ENCODE measurements around the gene SRP72.
"Not testable (repeated sequence)": the region's sequence is repeated elsewhere in the genome, so short reads cannot be mapped to it uniquely, and the experiment has no call there.

SRP72 gene

GRCh38 chr4:56467284-56468096 lies at the start of gene SRP72:
Gene SRP72, plus strand, starts transcription at chr4:56467617. Its CDS starts 19 bp downstream, at chr4:56467636.
- peak within 1 kb of the TSS; percentile 98 for H3K4me3 ChIP-seq (ENCODE audit: low read depth, low read length)

- H3K4me3 ChIP-seq (ENCODE audit: low read depth, low read length) = no peak overlapping the region
Measured at GRCh38 chr4:56424176-56424575, 43.2 kb upstream of the SRP72 start.

- no peak overlapping the region for H3K4me3 ChIP-seq (ENCODE audit: low read depth, low read length)
Measured at GRCh38 chr4:56424697-56425514, 42.5 kb upstream of the SRP72 start.

- no peak overlapping the region for H3K4me3 ChIP-seq (ENCODE audit: low read depth, low read length)
Measured at GRCh38 chr4:56425518-56425917, 41.9 kb upstream of the SRP72 start.

GRCh38 chr4:56426273-56426672 lies 41.1 kb upstream of the SRP72 start:
- H3K4me3 ChIP-seq (ENCODE audit: low read depth, low read length) = no peak overlapping the region

GRCh38 chr4:56427179-56427578 lies 40.2 kb upstream of the SRP72 start:
- H3K4me3 ChIP-seq (ENCODE audit: low read depth, low read length) = no peak overlapping the region

GRCh38 chr4:56430203-56430602 lies 37.2 kb upstream of the SRP72 start:
- no peak overlapping the region for H3K4me3 ChIP-seq (ENCODE audit: low read depth, low read length)

- H3K4me3 ChIP-seq (ENCODE audit: low read depth, low read length) = no peak overlapping the region
Measured at GRCh38 chr4:56433280-56433679, 34.1 kb upstream of the SRP72 start.

- peak overlapping the region; percentile 74 for H3K4me3 ChIP-seq (ENCODE audit: low read depth, low read length)
Measured at GRCh38 chr4:56434599-56435139, 32.7 kb upstream of the SRP72 start.

- H3K4me3 ChIP-seq (ENCODE audit: low read depth, low read length) = peak within 1 kb of the TSS; percentile 96
Measured at GRCh38 chr4:56435140-56435926, 32.1 kb upstream of the SRP72 start, which contains the start of gene PPAT. Gene PPAT, minus strand, starts transcription at chr4:56435615. Its CDS starts 138 bp downstream, at chr4:56435477.

- H3K4me3 ChIP-seq (ENCODE audit: low read depth, low read length) = no peak overlapping the region
Measured at GRCh38 chr4:56438766-56439165, 28.7 kb upstream of the SRP72 start.

GRCh38 chr4:56440983-56441382 lies 26.4 kb upstream of the SRP72 start:
- H3K4me3 ChIP-seq (ENCODE audit: low read depth, low read length) = no peak overlapping the region

GRCh38 chr4:56444719-56445118 lies 22.7 kb upstream of the SRP72 start:
- H3K4me3 ChIP-seq (ENCODE audit: low read depth, low read length) = no peak overlapping the region

- H3K4me3 ChIP-seq (ENCODE audit: low read depth, low read length) = no peak overlapping the region
Measured at GRCh38 chr4:56445699-56446098, 21.7 kb upstream of the SRP72 start.

GRCh38 chr4:56448301-56448700 lies 19.1 kb upstream of the SRP72 start:
- H3K4me3 ChIP-seq (ENCODE audit: low read depth, low read length) = no peak overlapping the region

- H3K4me3 ChIP-seq (ENCODE audit: low read depth, low read length) = not testable (repeated sequence)
Measured at GRCh38 chr4:56449475-56449874, 17.9 kb upstream of the SRP72 start.

GRCh38 chr4:56450342-56450741 lies 17.1 kb upstream of the SRP72 start:
- H3K4me3 ChIP-seq (ENCODE audit: low read depth, low read length) = no peak overlapping the region

GRCh38 chr4:56460085-56460484 lies 7.3 kb upstream of the SRP72 start:
- H3K4me3 ChIP-seq (ENCODE audit: low read depth, low read length) = no peak overlapping the region

- no peak overlapping the region for H3K4me3 ChIP-seq (ENCODE audit: low read depth, low read length)
Measured at GRCh38 chr4:56462157-56462556, 5.3 kb upstream of the SRP72 start.

- H3K4me3 ChIP-seq (ENCODE audit: low read depth, low read length) = no peak overlapping the region
Measured at GRCh38 chr4:56463711-56464110, 3.7 kb upstream of the SRP72 start.

- no peak overlapping the region for H3K4me3 ChIP-seq (ENCODE audit: low read depth, low read length)
Measured at GRCh38 chr4:56464581-56464980, 2.8 kb upstream of the SRP72 start.

All from iPS-11a (cell line).